G401 (cell line): ENCODE data around the gene PAX8. TPM values are rescaled to one million over a fixed set of nuclear protein-coding genes. Genes with fewer than 3 reads are reported as not detected.
"Not testable (repeated sequence)": the region's sequence is repeated elsewhere in the genome, so short reads cannot be mapped to it uniquely, and the experiment has no call there.

Experiments
- DNase-seq: peaks from one replicate; pipeline ENCODE4 v3.0.0-alpha.2; 2015; ENCODE audit warnings: low spot score
- in situ Hi-C: cut with HindIII; loops from 2 replicates; pipeline ENCODE4 v1.10.0; 2016; ENCODE audit warnings: low sequenced_read_pairs, mixed read lengths
- total RNA-seq: library from RNA; depleted of rRNA; stranded (reverse); fragments of >200 nt; shearing (Covaris generic); gene quantifications from 2 replicates; pipeline ENCODE4 v1.2.3, GENCODE V29; 2014; rRNA removed

PAX8 gene
- total RNA-seq = not detected in 2 replicates

DNA sequence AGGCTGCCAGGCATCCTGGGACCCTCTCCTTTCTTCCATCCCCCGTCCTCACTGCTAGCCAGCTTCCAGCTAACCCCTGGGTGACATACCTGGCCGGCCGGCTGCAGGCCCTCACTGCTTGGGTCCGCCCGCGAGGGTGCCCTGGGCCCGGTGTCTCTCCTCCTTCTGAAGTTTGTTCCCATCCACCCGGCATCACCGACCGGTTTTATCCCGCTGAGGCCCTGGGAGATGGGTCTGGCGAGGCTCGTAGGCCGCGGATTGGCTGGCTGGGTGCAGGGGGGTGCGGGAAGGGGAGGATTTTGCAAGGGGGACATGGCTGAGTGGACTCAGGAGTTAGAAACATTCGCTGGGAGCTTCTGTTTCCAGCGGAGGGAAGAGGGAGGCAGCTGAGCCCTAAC lies at the start of gene PAX8:
Gene PAX8, minus strand, starts transcription at position 180 of the 398 bp plus-strand sequence. CDS start 527 bp downstream, outside the sequence.
- in situ Hi-C loops = no loop called here
- no peak for DNase-seq

DNA sequence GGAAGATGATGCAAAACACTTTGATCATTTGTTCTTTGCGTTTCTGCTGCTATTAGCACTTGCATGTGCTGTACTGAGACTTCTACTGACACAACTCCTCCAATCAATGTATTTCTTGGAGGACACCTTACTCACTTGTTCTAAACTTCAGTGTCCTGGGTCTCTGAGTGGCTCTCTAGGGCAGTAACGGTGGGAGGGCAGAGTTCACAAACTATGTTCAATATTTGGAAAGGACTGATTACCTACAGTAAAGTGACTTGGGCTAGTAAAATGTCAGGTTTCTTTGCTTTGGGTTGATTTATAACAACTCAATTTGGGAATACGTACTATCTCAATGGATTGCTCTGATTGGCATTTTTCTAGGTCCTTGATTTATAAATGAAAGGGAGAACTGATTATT lies 49.3 kb upstream of the PAX8 start:
- DNase-seq = no peak
- in situ Hi-C loops = no loop called here

DNA sequence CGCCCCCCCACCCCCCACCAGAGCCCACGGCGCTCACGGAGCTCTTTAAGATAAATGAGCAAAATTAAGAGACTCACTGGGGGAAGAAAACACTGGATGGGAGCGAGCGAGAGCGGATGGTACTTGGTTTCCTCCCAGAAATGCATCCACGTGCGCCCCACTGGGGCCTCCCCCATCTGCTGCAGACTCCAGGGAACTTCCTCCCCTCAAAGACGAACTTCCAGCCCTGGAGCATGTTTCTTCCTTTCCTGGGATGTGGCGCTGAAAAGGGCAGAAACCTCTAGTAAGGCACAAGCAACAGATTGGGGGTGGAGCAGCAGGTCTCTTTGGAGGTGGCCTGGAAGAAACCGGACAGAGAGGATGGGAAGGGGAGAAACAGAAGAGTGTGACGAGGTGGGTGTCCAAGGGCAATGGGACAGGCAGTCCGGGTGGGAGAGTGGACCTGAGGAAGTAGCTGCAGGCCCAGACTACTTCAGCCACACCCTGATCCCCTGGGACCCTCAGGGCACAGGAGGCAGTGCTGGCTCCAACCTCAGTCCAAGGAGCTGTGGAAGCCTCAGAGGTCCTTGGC lies 46.5 kb upstream of the PAX8 start:
- DNase-seq, in situ Hi-C loops: not testable (repeated sequence)

DNA sequence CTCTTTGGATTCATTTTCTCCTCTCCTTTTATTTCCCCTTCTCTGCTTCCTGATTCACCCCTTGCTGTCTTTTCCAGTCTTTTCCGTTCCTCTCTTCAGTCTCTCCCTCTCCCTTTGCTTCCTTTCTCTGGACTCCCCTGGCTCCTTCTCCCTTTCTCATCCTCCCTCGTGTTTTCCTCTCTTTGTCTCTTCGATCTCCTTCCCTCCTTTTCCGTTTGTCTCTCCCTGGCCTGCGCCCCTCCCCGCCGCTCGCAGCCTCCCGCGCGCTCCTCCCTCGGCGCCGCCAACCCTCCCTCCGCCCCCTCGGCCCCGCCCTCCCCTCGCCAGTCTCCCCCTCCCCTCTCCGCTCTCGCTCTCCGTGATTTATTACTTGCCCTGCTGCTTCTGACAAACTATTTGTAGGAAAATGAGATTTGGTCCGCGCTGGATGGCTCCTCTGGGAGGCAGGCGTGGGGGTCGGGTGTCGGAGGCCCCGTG lies 46.0 kb upstream of the PAX8 start:
- no peak for DNase-seq

DNA sequence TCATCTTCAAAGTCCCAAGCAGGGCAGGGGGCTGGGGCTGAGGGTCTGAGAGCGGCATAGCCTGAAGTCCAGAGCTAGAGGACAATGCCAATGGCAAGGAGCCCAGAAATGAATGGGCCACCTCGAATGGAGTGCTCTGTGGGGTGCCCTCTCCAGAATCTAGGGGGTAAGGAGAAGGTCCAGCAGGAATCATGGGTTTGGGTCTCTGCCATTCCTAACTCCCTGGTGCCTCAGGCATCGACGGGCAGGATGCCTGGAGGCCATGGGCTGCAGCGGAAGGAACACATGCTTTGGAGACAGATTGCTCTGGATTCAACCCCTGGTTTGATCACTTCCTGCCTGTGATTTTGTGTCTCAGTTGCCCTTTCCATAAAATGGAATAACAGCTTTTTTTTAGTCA lies 44.4 kb upstream of the PAX8 start:
- DNase-seq, in situ Hi-C loops: not testable (repeated sequence)

More for the DNA sequence above, 46.0 kb upstream of the PAX8 start:
- in situ Hi-C loops = no loop called here

DNA sequence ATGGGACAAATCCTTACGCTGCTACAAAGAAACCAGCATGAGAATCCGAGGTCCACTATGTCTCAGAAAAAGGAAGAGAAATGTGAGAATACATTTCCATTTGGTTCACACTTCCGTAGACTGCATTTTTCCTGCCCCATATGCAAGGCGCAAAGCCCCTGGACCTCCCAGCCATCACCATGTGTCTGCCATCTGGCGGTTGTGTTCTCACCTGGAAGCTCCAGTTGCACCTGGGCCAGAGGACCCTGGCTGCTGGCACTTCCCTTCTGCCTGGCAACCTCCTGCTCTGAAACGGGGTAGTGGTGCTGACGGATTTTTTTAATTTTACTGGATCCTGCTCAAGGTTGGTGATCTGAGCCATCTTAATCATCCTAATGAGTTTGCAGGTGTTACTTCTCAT lies 41.4 kb upstream of the PAX8 start:
- DNase-seq, in situ Hi-C loops: not testable (repeated sequence)

DNA sequence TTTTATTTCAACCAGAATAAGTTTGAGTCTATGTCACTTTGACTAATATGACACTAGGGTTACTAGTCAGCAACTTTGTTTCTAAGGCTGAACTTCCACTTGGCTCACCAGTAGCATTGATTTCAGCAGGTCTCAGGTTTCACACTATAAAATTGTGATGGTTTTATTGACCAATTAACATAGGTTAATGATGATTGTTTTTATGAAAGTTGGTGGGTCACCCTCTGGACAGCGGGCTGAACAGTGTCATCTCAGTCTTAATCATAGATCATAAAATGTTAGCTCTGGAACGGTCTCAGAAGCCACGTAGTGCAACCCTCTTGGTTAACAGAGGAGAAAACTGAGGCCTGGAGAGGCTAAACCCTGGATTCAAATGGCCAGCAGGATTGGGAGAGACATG lies 40.2 kb upstream of the PAX8 start:
- in situ Hi-C loops, DNase-seq: not testable (repeated sequence)

DNA sequence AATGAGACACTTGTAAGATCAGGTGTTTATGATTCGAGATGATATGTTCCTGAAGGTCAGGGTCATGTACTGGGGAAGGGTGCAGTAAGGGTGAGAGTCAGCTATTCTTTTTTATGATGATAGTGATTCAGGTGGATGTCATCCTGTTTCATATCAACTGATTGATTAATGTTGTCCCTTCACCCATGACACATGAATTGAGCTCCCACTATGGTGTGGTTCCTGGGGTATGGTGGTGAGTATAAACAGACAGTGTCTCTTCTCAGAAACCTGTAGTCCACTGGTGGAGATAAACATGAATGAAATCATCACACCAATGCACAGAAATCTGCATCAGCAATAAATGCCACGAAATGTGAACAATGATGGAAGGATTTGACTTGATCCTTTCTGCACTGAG lies 37.4 kb upstream of the PAX8 start:
- in situ Hi-C loops = no loop called here

DNA sequence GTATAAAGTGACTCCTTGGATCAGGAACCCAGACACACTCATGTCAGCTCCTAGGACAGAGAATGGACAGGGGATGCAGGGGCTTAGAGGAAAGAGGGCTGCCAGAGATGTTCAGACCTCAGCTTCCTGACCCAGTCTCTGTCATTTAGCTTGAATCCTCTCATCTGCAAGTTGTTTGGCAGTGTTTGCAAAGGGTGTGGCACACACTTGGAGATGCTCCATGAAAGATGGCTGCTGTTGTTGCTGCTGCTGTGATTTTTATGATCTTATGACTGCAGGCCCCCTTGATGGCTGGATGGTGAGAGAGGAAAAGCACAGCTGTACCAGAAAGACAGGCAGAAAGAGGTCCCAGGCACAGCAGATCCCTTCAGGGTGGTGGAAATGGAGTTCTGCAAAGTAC lies 35.9 kb upstream of the PAX8 start:
- in situ Hi-C loops, DNase-seq: not testable (repeated sequence)

More for the DNA sequence above, 37.4 kb upstream of the PAX8 start:
- DNase-seq = no peak

DNA sequence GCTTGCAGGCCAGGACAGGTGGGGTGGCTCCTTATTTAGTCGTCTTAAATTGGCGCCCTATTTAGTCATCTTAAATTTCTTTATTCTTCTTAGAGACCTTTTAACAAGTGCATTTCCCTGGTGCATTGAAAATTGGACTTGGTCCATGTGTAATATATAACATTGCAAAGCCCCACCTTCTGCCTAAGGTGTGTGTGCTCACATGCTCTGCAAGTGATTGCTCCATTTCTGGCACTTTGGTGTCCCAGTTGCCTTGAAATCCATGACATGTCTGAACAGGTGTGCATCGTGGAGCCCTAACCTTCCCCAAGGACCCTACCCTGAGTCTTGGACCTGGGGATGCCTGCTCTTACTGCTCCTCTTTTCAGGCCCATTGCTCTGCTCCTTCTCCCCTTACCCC lies 35.5 kb upstream of the PAX8 start:
- in situ Hi-C loops, DNase-seq: not testable (repeated sequence)

DNA sequence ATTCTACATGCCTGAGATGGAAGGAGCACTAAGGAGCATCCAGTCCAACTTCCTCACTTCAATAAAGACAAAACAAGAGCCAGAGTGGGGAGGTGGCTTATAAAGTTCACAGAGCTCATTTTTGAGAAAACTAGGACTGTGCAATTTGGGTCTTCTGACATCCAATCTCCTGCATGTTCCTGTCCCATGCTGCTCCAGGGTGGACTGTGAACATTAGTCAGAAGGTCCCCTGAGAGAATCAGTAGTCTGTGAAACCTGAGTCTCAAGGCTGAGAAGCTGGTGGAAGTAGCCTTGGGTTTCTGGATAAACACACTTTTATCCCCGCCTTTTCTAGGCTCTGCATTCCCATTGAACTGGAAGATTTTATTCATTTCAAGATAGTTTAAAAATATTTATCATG lies 33.1 kb upstream of the PAX8 start:
- DNase-seq, in situ Hi-C loops: not testable (repeated sequence)

DNA sequence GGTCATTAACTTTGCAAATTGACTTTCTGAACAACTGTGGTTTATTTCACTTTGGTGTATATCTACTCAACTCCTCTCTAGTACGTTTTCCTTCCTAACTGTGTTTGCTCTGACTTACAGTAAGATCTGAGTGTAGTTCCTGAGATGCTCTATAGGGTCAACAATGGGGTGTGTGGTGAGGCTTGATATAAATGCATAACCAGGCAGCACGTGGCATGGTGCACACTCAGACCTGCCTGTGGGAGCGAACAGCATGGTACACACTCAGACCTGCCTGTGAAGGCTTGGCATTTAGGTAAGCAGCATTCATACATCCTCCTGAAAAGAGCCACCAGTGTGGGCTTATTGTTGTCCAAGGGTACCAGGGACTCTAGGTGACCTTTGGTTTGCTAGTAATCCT lies 32.5 kb upstream of the PAX8 start:
- in situ Hi-C loops, DNase-seq: not testable (repeated sequence)

DNA sequence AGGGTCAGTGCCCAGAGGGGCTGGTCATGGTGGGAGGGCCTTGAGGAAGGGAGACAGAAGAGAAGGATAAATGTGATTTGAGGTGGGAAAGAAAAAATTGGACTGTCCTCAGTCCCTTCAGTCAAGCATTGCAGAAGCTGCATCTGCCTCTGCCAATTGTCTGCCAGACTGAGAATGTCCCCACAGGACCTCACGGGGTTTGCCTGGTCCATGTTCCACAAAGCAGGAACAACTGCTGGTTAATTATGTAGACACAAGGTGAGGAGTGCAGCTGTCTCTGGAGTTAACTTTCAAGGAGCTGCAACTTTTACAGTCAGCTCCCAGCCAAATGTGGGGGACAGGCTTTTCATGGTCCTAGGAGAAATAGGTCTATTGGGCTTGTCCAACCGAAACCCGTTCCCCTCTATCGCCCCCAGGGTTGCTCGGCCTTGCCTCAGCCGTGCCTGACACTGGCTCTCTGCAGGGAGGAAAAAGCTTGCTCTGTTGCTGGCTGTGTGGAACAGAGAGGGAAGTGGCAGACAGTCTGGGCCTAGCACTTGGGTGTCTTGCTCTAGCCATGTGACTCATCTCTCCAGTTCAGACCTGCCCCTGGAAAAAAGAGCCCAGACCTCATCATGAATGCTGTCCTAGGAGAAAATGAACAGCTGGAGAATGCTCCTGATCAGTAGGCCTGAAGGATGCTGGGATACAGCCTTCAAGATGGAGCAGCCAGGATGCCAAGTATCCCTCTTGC lies 31.1 kb upstream of the PAX8 start:
- in situ Hi-C loops = no loop called here
- DNase-seq = no peak

DNA sequence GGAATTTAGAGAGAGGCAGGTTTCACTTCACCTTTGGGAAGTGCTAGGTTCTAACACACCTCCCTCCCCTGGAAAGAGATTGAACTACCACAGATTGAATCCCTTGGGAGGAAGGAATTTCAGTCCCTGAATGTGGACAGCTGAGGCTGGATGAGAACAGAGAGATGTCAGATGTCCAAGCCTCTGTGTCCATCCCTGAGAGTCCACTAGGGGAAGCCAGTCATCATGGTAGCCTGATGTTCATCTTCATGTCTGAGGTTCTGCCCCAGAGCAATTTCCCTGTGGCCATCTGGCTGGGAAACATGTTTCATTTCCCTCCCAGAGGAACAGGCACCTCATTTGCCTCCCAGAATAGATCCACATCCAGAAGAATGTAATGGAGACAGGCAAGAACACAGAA lies 30.1 kb upstream of the PAX8 start:
- DNase-seq = not testable (repeated sequence)

DNA sequence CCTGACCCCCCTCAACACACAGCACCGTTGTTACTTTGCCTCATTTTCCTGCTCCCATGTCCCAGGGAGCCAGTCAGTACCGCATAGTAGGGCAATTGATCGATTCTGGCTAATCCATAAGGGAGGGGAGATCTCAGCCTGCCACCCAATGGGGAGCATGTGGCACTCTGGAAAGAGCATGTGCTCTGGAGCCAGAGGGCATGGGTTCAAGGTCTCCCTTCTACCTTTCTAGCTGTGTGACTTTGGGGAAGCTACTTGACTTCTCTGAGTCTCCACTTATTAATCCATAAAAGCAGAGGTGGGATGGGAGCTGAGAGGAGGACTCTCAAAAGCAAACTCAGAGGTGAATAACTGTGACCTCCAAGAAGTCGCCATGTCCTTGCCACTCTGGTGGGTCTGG lies 27.5 kb upstream of the PAX8 start:
- in situ Hi-C loops, DNase-seq: not testable (repeated sequence)

More for the DNA sequence above, 30.1 kb upstream of the PAX8 start:
- in situ Hi-C loops = not testable (repeated sequence)

DNA sequence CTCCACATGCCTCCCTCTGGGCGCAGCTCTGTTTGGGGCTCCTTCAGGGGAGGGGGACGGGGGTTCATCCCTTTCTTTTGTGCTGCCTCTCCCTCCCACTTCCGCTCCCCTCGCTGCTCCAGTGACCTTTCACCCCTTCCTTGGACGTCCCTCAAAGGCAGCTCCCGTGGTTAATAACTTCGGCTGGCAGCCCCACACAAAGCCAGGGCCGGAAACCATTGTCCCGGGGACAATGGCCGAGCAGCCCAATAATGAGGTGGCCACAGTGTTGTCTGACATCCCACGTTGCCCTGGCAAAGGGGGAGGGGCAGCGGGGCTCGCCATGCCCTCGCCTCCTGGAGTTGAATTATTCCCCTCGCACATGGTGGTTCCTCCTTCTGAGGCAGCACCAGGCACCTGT lies 27.0 kb upstream of the PAX8 start:
- in situ Hi-C loops = not testable (repeated sequence)
- DNase-seq = peak; percentile 2

DNA sequence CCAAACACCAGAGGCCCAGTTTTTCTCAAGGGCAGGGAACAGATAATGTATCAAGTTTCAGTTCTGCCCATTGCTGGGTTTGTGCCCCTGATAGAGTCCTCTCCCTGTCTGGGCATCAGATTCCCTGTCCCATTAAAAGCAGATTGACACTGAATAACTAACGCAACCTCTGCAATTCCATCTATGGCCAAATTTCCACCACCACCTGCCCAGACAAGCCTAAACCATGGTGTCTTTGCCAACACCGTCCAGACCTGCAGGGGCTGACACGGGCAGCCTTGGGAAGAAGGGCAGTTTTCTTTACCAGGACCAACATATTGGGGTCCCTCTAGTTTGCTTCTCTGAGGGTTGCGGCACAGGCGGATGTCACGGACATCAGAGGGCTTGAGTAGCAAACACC lies 26.4 kb upstream of the PAX8 start:
- DNase-seq = no peak
- in situ Hi-C loops = no loop called here

DNA sequence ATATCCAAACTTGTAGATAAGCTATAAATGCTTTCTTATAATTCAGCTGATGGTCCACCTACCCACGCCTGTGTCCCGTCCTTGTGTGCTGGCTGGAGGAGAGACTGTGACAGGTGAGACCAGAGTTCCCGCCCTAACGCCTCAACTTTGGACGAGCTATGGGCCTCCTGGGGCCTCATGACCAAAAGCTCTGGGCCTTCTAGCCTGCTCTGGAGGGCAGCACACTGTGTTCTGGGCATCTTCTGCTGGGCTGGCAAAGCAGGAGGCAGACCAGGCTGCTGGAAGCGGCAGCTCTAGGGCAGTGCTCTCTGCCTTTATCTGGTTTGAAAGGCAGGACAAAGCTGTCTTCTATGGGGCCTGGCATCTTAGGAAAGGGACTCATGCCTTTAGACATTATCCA lies 26.0 kb upstream of the PAX8 start:
- in situ Hi-C loops = no loop called here
- DNase-seq = no peak

DNA sequence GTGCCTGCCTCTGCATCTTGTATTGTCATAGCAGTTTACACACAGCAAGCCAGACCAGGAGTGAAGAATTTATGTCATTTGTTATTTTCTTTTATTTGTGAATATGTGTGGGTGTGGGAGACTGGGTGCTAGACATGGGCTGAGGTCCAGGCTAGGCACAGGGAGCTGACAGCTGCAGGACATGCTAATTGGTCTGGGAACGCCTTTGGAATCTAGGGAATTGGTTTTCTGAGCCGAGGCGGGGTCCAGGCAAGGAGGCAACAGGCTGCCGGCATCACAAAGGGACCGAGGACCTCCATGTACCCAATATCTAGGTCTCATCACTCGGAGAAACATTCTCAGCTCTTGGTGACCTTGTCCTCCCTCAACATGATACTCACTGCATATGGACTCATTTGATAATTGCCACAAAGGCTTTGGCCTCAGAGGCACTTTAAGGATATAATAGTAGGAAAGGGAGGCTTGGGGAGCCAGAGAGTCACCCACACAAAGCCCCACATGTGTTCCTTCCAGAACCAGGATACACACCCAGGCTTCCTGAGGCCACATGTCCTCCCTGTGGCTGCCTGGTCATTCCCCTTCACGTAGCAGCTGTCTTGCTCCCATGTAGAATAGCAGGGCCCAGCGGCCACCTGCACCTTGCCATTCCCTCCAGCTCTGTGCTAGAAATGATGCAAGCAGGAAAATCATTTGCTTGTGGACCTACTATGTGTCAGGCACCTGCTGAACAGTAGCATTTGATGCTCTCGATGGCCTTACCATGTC lies 23.7 kb upstream of the PAX8 start:
- DNase-seq, in situ Hi-C loops: not testable (repeated sequence)

DNA sequence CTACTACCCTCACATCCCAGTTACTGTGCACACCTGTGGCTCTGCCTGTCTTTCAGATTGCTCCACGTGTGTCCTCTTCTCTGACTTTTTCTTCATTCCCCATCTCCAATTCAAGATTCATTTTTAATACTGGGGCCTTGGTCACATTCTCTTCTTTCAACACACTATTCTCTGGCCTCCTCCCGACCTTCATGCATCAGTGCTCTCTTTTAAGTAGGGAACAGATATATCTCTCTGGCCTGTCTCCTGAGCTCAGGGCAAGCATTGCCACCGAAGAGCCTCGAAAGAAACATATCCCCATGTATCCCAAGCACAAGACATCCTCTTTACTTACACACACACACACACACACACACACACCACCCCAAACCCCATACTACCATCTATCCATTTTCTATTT lies 21.6 kb upstream of the PAX8 start:
- in situ Hi-C loops = no loop called here
- DNase-seq = no peak
